Esophagus (tissue), 2 donors: ENCODE results near the gene PUM2. TPM values are rescaled to one million over a fixed set of nuclear protein-coding genes. Genes with fewer than 3 reads are reported as not detected.

Experiments
- H3K27ac ChIP-seq, 2 donors: one replicate each; pipeline ENCODE4 v1.5.1; 2013; ENCODE audit warnings: low read depth in 2 of 2, mild to moderate bottlenecking in 2 of 2, inconsistent platforms in 1 of 2, low read length in 1 of 2, moderate library complexity in 1 of 2
- H3K27me3 ChIP-seq, 2 donors: one replicate each; pipeline ENCODE4 v1.6.1; 2013; ENCODE audit warnings: low read length in 2 of 2, control low read depth in 1 of 2, mild to moderate bottlenecking in 1 of 2; ENCODE audit not compliant: insufficient read depth in 2 of 2, control insufficient read depth in 1 of 2
- H3K36me3 ChIP-seq, 2 donors: one replicate each; pipeline ENCODE4 v1.6.1; 2013; ENCODE audit warnings: low read length in 1 of 2; ENCODE audit not compliant: control insufficient read depth in 2 of 2, insufficient read depth in 2 of 2
- H3K4me1 ChIP-seq, 2 donors: one replicate each; pipeline ENCODE4 v1.6.1; 2013; ENCODE audit warnings: low read length in 1 of 2; ENCODE audit not compliant: control insufficient read depth in 2 of 2, insufficient read depth in 2 of 2
- H3K4me3 ChIP-seq, 2 donors: one replicate each; pipeline ENCODE4 v1.5.1; 2013; ENCODE audit warnings: low read length in 2 of 2, mild to moderate bottlenecking in 2 of 2, low read depth in 1 of 2, moderate library complexity in 1 of 2
- H3K9me3 ChIP-seq, 2 donors: one replicate each; pipeline ENCODE4 v1.6.1; 2013; ENCODE audit warnings: mild to moderate bottlenecking in 2 of 2, low read depth in 1 of 2, low read length in 1 of 2, moderate library complexity in 1 of 2; ENCODE audit not compliant: control insufficient read depth in 2 of 2, insufficient read depth in 1 of 2
- WGBS, 2 donors: extraction: QIAGEN DNeasy Blood & Tissue Kit; methylation state at CpG; one replicate each; pipeline ENCODE4 v1.1.7; 2013; 5-methylcytosine and 5-hydroxymethylcytosine counted together
- polyA plus RNA-seq, 2 donors: library from polyadenylated mRNA; stranded (reverse); fragments of 200-250 nt; gene quantifications; one replicate each; pipeline ENCODE4 v1.2.3, GENCODE V29; 2013
- donor health status: healthy with polysubstance abuse.
- donor health status: Bipolar disorder and iron deficiency.

Gene PUM2
- polyA plus RNA-seq, 2 donors, result 19.6 to 23.3 TPM

GRCh38 chr2:20361893-20362292 is 11.2 kb upstream of the PUM2 start:
- no peaks in the 10 kb centered on the region for H3K9me3 ChIP-seq
- H3K36me3 ChIP-seq, result no peaks in the 10 kb centered on the region
- no peak overlapping the region for H3K27ac ChIP-seq
- no peak overlapping the region for H3K4me3 ChIP-seq
- 77 to 78% methylated on average over 4 of the region's 4 CpGs for WGBS, 2 donors
- no peaks in the 10 kb centered on the region for H3K27me3 ChIP-seq
- H3K4me1 ChIP-seq, result no peaks in the 10 kb centered on the region

- Histone ChIP-seq H3K36me3 (no peaks in the 10 kb centered on the region), H3K4me1 (no peaks in the 10 kb centered on the region), H3K27me3 (no peaks in the 10 kb centered on the region), H3K4me3 (no peak overlapping the region), H3K9me3 (no peaks in the 10 kb centered on the region), H3K27ac (no peak overlapping the region)
- 91 to 96% methylated on average over 6 of the region's 6 CpGs for WGBS, 2 donors
These were observed 8.5 kb upstream of the PUM2 start for GRCh38 chr2:20359096-20359495.

- Histone ChIP-seq H3K9me3 (no peaks in the 10 kb centered on the region), H3K36me3 (no peaks in the 10 kb centered on the region), H3K4me1 (no peaks in the 10 kb centered on the region), H3K27me3 (no peaks in the 10 kb centered on the region), H3K4me3 (no peak overlapping the region), H3K27ac (no peak overlapping the region)
- 92 to 93% methylated on average over 13 of the region's 13 CpGs for WGBS, 2 donors
These were observed 7.2 kb upstream of the PUM2 start for GRCh38 chr2:20357638-20358389.

- no peaks in the 10 kb centered on the region for H3K9me3 ChIP-seq
- no peak overlapping the region for H3K4me3 ChIP-seq
- H3K27me3 ChIP-seq, result no peaks in the 10 kb centered on the region
- WGBS, 2 donors, result 38 to 57% methylated on average over 3 of the region's 3 CpGs
- H3K4me1 ChIP-seq, result peaks cover 0 to 3% of the 10 kb centered on the region in 2 donors
- no peaks in the 10 kb centered on the region for H3K36me3 ChIP-seq
- H3K27ac ChIP-seq, result no peak overlapping the region
These were observed 5.4 kb upstream of the PUM2 start for GRCh38 chr2:20356042-20356441.

- Histone ChIP-seq H3K4me1 (peaks cover 0 to 3% of the 10 kb centered on the region in 2 donors), H3K27ac (no peak overlapping the region), H3K27me3 (no peaks in the 10 kb centered on the region), H3K4me3 (no peak overlapping the region), H3K9me3 (no peaks in the 10 kb centered on the region), H3K36me3 (no peaks in the 10 kb centered on the region)
- WGBS, 2 donors, result 80 to 89% methylated on average over 2 of the region's 2 CpGs
These were observed 4.5 kb upstream of the PUM2 start for GRCh38 chr2:20355131-20355530.

GRCh38 chr2:20353241-20353992 is 2.8 kb upstream of the PUM2 start:
- WGBS, 2 donors, result 58 to 68% methylated on average over 9 of the region's 9 CpGs
- H3K27me3 ChIP-seq, result no peaks in the 10 kb centered on the region

GRCh38 chr2:20352581-20353216 is 2.1 kb upstream of the PUM2 start:
- WGBS, 2 donors, result 75 to 78% methylated on average over 5 of the region's 5 CpGs
- Histone ChIP-seq H3K9me3 (no peaks in the 10 kb centered on the region), H3K27ac (peak overlapping the region; percentile 99), H3K27me3 (no peaks in the 10 kb centered on the region), H3K36me3 (no peaks in the 10 kb centered on the region), H3K4me1 (peaks cover 0 to 3% of the 10 kb centered on the region in 2 donors), H3K4me3 (no peak overlapping the region)

More at GRCh38 chr2:20353241-20353992, 2.8 kb upstream of the PUM2 start:
- peaks cover 0 to 3% of the 10 kb centered on the region in 2 donors for H3K4me1 ChIP-seq
- H3K9me3 ChIP-seq, result no peaks in the 10 kb centered on the region
- H3K27ac ChIP-seq, result peak overlapping the region; percentile 74 to 85
- no peak overlapping the region for H3K4me3 ChIP-seq
- H3K36me3 ChIP-seq, result no peaks in the 10 kb centered on the region

GRCh38 chr2:20352230-20352578 is 1.6 kb upstream of the PUM2 start:
- no peaks in the 10 kb centered on the region for H3K36me3 ChIP-seq
- H3K27me3 ChIP-seq, result no peaks in the 10 kb centered on the region
- H3K4me3 ChIP-seq, result no peak overlapping the region
- 55 to 72% methylated on average over 4 of the region's 4 CpGs for WGBS, 2 donors
- H3K27ac ChIP-seq, result peak overlapping the region; percentile 99
- no peaks in the 10 kb centered on the region for H3K9me3 ChIP-seq
- peaks cover 0 to 3% of the 10 kb centered on the region in 2 donors for H3K4me1 ChIP-seq

GRCh38 chr2:20351555-20352229 is 1.0 kb upstream of the PUM2 start:
- Histone ChIP-seq H3K4me1 (peaks cover 0 to 3% of the 10 kb centered on the region in 2 donors), H3K27me3 (no peaks in the 10 kb centered on the region), H3K36me3 (no peaks in the 10 kb centered on the region), H3K27ac (peak overlapping the region; percentile 99), H3K4me3 (peak overlapping the region; percentile 72 to 97), H3K9me3 (no peaks in the 10 kb centered on the region)
- WGBS, 2 donors, result 20 to 24% methylated on average over 13 of the region's 13 CpGs
